NCI-H146 treated with DMSO at 0.1 percent for 48 hours (cell line): Measurements from ENCODE around the gene SLC25A44.

Experiments
- DNase-seq: peaks from one replicate; lab custom pipeline; 2025; ENCODE audit not compliant: unreplicated experiment; lab: John Stamatoyannopoulos, UW

SLC25A44 gene

GRCh38 chr1:156236164-156236563 is 42.3 kb downstream of the SLC25A44 start:
- no peak for DNase-seq

- no peak for DNase-seq
Observed at GRCh38 chr1:156238248-156238647, 44.3 kb downstream of the SLC25A44 start.

- DNase-seq: no peak
Observed at GRCh38 chr1:156241311-156241811, 47.5 kb downstream of the SLC25A44 start.

- no peak for DNase-seq
Observed at GRCh38 chr1:156241926-156242325, 48.0 kb downstream of the SLC25A44 start, which contains the start of gene BGLAP. Gene BGLAP, plus strand, starts transcription at chr1:156242184. Its CDS starts 48 bp downstream, at chr1:156242232.

GRCh38 chr1:156242738-156243137 is 48.8 kb downstream of the SLC25A44 start:
- no peak for DNase-seq

GRCh38 chr1:156244126-156244525 is 50.2 kb downstream of the SLC25A44 start:
- no peak for DNase-seq

GRCh38 chr1:156244712-156245111 is 50.8 kb downstream of the SLC25A44 start:
- DNase-seq: no peak

- DNase-seq: peak; percentile 46
Observed at GRCh38 chr1:156245451-156246232, 51.7 kb downstream of the SLC25A44 start.

- DNase-seq: no peak
Observed at GRCh38 chr1:156246241-156246780, 52.4 kb downstream of the SLC25A44 start.

GRCh38 chr1:156246781-156247459 is 53.0 kb downstream of the SLC25A44 start:
- no peak for DNase-seq

- DNase-seq: no peak
Observed at GRCh38 chr1:156247460-156248322, 53.8 kb downstream of the SLC25A44 start, which contains the start of gene PAQR6. Gene PAQR6, minus strand, starts transcription at chr1:156248056. Its CDS starts 1,325 bp downstream, at chr1:156246731.

GRCh38 chr1:156248323-156248683 is 54.4 kb downstream of the SLC25A44 start:
- no peak for DNase-seq

- no peak for DNase-seq
Observed at GRCh38 chr1:156249593-156249992, 55.7 kb downstream of the SLC25A44 start.

- no peak for DNase-seq
Observed at GRCh38 chr1:156251527-156251926, 57.6 kb downstream of the SLC25A44 start.

- no peak for DNase-seq
Observed at GRCh38 chr1:156253634-156254033, 59.7 kb downstream of the SLC25A44 start.

GRCh38 chr1:156257711-156258110 is 63.8 kb downstream of the SLC25A44 start:
- DNase-seq: no peak

- no peak for DNase-seq
Observed at GRCh38 chr1:156258859-156259258, 65.0 kb downstream of the SLC25A44 start.

- no peak for DNase-seq
Observed at GRCh38 chr1:156259805-156260204, 65.9 kb downstream of the SLC25A44 start.

- no peak for DNase-seq
Observed at GRCh38 chr1:156260896-156261295, 67.0 kb downstream of the SLC25A44 start.
